ENCODE measurements around the gene CORO7.

- TF ChIP-seq CTCF (conservative IDR thresholded peaks at IDR 0.05) (no peak), EZH2 (IDR thresholded peaks at IDR 0.05; ENCODE audit: low read depth) (no peak)
These were observed 4.7 kb downstream of the CORO7 start for GRCh38 chr16:4411684-4412083.

Measured in PC-9 (cell line).